ENCODE measurements around the gene MARCHF2. TPM values are rescaled to one million over a fixed set of nuclear protein-coding genes. Genes with fewer than 3 reads are reported as not detected.

Gene MARCHF2
- total RNA-seq, 1 experiment from 2014 or later = 47.5 TPM

DNA sequence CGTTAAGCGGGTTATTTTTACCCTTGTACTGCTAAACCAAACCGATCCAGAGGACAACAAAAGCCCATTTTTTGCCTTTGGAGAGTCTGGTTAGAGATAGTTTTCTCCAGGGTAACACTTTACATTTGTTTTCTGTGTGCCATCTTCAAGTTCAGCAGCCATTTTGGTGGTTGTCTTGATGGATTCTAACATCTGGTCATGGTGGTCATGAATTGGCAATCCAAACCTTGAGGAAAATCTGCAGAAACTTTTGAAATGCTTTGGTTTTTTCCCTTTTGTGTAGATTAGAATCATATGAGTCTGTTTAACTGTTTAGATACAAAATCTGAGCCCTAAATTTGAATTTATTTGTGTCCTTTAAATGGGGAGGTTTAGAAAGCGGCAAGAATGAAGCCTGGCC lies 48.3 kb downstream of the MARCHF2 start:
- in situ Hi-C loops (cut with HindIII; ENCODE audit: low pct_unique_long_range_greater_than_20kb, low sequenced_read_pairs) = no loop called here
- no peak for DNase-seq (ENCODE audit: low read depth)

GRCh38 chr19:8461891-8462290 lies 48.8 kb downstream of the MARCHF2 start:
- DNase-seq (ENCODE audit: low read depth) = no peak

GRCh38 chr19:8462571-8462970 lies 49.5 kb downstream of the MARCHF2 start:
- in situ Hi-C loops (cut with HindIII; ENCODE audit: low pct_unique_long_range_greater_than_20kb, low sequenced_read_pairs) = no loop called here

More at GRCh38 chr19:8461891-8462290, 48.8 kb downstream of the MARCHF2 start:
- in situ Hi-C loops (cut with HindIII; ENCODE audit: low pct_unique_long_range_greater_than_20kb, low sequenced_read_pairs) = no loop called here

GRCh38 chr19:8463365-8463764 lies 50.3 kb downstream of the MARCHF2 start:
- DNase-seq (ENCODE audit: low read depth) = no peak
- in situ Hi-C loops (cut with HindIII; ENCODE audit: low pct_unique_long_range_greater_than_20kb, low sequenced_read_pairs) = no loop called here

More at GRCh38 chr19:8462571-8462970, 49.5 kb downstream of the MARCHF2 start:
- no peak for DNase-seq (ENCODE audit: low read depth)

DNA sequence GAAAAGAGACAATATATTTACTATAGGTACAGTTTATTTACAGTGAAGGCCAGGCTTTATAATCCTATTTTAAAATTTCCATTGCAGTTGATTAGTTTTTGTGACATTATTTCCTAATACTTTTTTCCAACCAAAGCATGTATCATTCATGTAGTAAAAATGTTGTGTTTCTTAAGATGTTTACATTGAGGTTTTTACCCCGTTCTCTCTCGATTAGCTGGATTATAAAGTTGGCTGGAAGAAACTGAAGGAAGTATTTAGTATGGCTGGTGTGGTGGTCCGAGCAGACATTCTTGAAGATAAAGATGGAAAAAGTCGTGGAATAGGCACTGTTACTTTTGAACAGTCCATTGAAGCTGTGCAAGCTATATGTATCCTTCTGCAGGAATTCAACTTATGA lies 52.9 kb downstream of the MARCHF2 start:
- in situ Hi-C loops (cut with HindIII; ENCODE audit: low pct_unique_long_range_greater_than_20kb, low sequenced_read_pairs) = no loop called here
- no peak for DNase-seq (ENCODE audit: low read depth)

DNA sequence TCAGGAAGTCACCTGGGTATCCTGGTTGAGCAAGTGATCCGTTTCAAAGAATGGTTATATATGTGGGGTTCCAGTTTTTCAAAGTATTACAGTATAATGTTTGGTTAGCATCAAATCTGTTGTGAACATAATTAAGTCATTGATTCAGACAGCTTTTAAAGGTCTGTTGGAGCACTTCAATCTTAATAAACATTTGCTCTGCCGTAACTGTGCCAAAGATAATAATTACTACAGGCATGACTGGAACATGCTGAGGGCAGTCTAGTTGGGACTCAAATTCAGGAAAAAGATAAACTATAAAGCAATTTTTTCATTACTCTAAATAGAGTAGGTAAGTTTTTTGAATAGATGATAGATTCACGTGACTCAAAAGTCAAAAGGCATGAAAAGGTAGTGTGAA lies 55.0 kb downstream of the MARCHF2 start:
- DNase-seq (ENCODE audit: low read depth) = no peak
- in situ Hi-C loops (cut with HindIII; ENCODE audit: low pct_unique_long_range_greater_than_20kb, low sequenced_read_pairs) = no loop called here

DNA sequence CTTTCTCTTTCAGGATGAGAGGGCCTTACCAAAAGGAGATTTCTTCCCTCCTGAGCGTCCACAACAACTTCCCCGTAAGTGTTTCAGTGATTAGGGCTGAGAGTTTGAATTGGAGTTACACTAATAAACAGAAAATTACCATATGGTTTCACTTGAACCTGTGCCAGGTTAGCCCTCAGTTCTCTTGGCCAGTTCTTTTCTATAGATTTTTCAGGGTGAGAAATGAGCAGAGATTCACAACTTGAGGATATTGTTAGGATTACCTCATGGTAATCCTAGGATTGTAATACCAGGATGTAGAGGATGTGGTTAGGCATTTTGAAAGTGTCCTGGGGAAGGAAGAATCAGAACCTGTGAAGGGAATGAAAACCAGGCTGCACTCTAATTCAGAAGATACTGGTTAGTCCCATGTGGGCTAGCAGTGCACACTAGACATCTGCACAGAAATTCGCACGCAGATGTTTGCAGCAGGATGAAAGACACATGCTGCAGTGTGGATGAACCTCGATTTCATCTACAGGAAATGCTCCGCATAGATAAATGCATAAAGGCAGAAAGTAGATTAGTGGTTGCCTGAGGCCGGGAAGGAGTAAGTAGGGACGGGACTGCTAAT lies 55.8 kb downstream of the MARCHF2 start:
- DNase-seq (ENCODE audit: low read depth) = no peak
- in situ Hi-C loops (cut with HindIII; ENCODE audit: low pct_unique_long_range_greater_than_20kb, low sequenced_read_pairs) = no loop called here

DNA sequence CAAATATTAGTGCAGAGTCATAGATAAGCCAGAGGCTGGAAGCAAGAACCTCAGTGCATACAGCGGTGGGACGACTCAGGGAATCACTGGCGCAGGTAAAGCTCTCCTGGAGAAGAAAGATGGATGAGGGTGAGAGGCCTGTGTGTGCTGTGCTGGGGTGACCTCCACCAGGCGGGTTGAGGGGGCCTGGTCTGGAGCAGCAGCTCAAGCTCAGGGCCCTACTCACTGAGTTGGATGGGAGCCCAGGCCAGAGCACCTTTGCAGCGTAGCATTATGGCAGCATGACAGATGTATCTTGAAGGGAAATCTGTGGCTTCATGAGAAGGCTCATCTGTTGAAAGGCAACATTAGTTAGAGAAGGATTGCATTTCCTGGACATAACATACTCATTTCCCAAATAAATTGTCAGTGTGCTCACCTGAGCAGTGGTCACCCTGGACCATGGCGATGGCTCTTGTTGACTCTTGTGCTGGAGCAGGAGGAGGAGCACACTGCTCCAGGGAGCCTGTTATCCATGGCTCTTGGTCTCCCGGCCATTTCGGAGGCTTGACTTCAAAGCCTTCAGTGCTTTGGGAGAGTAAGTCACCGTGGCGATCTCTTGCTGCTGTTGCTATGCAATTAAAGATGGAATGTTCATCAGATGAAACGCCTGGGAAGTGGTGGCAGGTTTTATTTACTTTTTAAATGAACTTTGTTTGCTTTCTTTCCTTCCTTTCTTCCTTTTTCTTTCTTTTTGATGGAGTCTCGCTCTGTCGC lies 56.7 kb downstream of the MARCHF2 start:
- in situ Hi-C loops (cut with HindIII; ENCODE audit: low pct_unique_long_range_greater_than_20kb, low sequenced_read_pairs) = no loop called here
- DNase-seq (ENCODE audit: low read depth) = no peak

- in situ Hi-C loops (cut with HindIII; ENCODE audit: low pct_unique_long_range_greater_than_20kb, low sequenced_read_pairs) = no loop called here
Measured at GRCh38 chr19:8473648-8474476, 60.8 kb downstream of the MARCHF2 start.

GRCh38 chr19:8475005-8475404 lies 61.9 kb downstream of the MARCHF2 start:
- in situ Hi-C loops (cut with HindIII; ENCODE audit: low pct_unique_long_range_greater_than_20kb, low sequenced_read_pairs) = no loop called here
- DNase-seq (ENCODE audit: low read depth) = no peak

More at GRCh38 chr19:8473648-8474476, 60.8 kb downstream of the MARCHF2 start:
- DNase-seq (ENCODE audit: low read depth) = no peak

- DNase-seq (ENCODE audit: low read depth) = no peak
- in situ Hi-C loops (cut with HindIII; ENCODE audit: low pct_unique_long_range_greater_than_20kb, low sequenced_read_pairs) = no loop called here
Measured at GRCh38 chr19:8476524-8476923, 63.4 kb downstream of the MARCHF2 start.

- in situ Hi-C loops (cut with HindIII; ENCODE audit: low pct_unique_long_range_greater_than_20kb, low sequenced_read_pairs) = no loop called here
- no peak for DNase-seq (ENCODE audit: low read depth)
Measured at GRCh38 chr19:8477889-8478288, 64.8 kb downstream of the MARCHF2 start.

DNA sequence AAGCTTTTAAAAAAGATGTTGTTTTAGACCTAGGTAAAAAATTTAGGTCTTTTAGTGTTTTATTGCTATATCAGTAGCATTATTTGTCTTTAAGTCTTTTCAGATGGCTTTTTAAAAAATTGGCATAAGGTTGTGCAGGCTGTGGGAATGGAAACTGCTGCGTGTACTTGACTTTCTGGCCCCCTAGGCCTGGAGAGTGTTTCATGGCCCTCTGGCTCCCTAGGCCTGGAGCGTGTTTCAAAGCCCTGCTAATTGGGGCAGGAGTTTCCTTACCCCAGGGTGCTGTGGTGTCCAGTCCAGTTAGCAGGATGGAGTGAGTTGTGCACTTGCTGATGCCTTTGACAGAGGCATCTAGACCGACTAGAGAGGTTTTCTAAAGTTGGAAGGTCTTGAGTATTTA lies 65.5 kb downstream of the MARCHF2 start:
- in situ Hi-C loops (cut with HindIII; ENCODE audit: low pct_unique_long_range_greater_than_20kb, low sequenced_read_pairs) = no loop called here
- no peak for DNase-seq (ENCODE audit: low read depth)

DNA sequence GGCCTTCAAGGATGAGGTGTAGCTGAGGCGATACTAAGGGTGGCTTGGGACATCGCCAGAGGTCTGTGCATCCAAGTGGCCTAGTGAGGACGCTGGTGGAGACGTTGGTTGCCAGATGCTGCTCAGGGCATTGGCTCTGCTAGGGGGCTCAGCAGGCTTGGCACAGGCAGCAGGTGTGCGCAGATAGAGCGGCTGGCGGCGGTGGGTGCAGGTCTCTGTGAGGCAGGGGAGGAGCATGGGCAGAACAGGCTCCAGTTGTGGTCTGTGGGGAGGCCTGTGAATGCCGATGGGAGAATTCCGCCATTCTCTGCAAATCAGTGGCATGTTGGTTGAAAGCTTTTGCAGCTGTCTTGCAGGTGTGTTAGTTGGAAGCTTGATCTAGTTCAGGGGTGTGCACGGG lies 68.1 kb downstream of the MARCHF2 start:
- in situ Hi-C loops (cut with HindIII; ENCODE audit: low pct_unique_long_range_greater_than_20kb, low sequenced_read_pairs) = no loop called here
- no peak for DNase-seq (ENCODE audit: low read depth)

DNA sequence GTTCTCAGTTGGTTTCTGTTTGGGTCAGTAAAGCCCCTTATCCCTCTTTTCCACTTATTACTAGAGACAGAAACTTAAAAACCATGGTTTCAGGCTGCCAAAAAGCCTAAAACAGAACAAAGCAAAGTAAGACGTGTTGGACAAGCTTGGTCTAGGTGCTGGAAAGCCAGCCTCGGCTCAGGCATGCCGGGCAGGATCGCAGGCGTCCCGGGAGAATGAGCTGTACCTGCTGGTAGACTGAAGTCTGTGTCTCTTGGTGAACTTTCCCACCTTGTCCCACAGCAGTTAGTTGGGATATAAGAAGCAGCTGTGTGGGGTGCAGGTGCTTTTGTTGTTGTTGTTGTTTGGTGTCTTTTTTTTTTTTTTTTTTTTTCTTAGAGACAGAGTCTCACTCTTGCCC lies 68.5 kb downstream of the MARCHF2 start:
- DNase-seq (ENCODE audit: low read depth) = no peak
- in situ Hi-C loops (cut with HindIII; ENCODE audit: low pct_unique_long_range_greater_than_20kb, low sequenced_read_pairs) = no loop called here

- in situ Hi-C loops (cut with HindIII; ENCODE audit: low pct_unique_long_range_greater_than_20kb, low sequenced_read_pairs) = no loop called here
- no peak for DNase-seq (ENCODE audit: low read depth)
Measured at GRCh38 chr19:8482696-8483095, 69.6 kb downstream of the MARCHF2 start.

DNA sequence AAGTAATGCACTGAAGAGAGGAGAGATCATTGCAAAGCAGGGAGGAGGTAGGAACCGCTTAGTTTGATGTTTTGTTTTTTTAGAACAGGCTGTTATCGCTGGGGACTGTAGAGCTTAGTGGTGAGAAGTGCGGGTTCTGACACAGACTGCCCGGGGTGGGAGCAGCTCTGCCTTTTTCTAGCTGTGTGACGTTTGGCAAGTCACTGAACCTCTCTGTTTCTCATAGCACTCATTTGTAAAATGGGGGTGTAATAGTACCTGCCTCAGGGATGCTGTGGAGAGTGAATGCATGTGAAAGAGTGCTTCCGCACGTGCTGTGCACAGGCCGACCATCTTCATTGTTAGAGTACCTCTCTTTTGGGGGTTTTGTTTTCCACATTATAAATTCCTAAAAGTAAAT lies 70.1 kb downstream of the MARCHF2 start:
- no peak for DNase-seq (ENCODE audit: low read depth)
- in situ Hi-C loops (cut with HindIII; ENCODE audit: low pct_unique_long_range_greater_than_20kb, low sequenced_read_pairs) = no loop called here

DNA sequence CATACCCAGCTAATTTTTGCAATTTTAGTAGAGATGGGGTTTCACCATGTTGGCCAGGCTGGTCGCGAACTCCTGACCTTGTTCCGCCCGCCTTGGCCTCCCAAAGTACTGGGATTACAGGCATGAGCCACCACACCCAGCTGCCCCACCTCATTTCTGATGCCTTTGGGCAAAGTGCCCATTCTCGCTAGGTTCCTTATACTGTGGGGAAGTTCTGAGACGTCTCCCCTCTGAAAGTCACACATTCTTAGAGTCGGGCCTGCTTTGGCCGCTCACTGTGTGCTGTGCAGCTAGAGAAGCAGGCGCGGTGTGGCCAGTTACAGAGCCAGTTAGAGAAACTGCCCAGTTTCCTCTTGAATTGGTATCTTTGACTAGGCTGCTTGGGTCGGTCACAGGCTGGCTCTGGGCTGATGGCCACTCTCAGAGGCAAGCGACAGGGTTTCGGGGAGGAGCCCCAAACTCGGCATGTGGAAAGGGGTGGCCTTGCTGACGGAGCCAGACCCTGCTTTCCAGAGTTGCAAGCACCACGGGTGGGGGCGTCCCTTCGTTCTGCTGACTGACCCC lies 71.3 kb downstream of the MARCHF2 start:
- DNase-seq (ENCODE audit: low read depth) = no peak
- in situ Hi-C loops (cut with HindIII; ENCODE audit: low pct_unique_long_range_greater_than_20kb, low sequenced_read_pairs) = no loop called here

Data from Caki2 (cell line).